ENCODE measurements around the gene NDUFAF2.

GRCh38 chr5:60896991-60897390, 48.0 kb upstream of the NDUFAF2 start:
- TF ChIP-seq CTCF (IDR thresholded peaks at IDR 0.05; ENCODE audit: borderline replicate concordance, extremely low read depth, low read length, poor library complexity, severe bottlenecking) (no peak), EZH2 (IDR thresholded peaks at IDR 0.05; ENCODE audit: borderline replicate concordance, low read depth, low read length, severe bottlenecking) (no peak)
